Measurements from ENCODE around the gene EPS8.

DNA sequence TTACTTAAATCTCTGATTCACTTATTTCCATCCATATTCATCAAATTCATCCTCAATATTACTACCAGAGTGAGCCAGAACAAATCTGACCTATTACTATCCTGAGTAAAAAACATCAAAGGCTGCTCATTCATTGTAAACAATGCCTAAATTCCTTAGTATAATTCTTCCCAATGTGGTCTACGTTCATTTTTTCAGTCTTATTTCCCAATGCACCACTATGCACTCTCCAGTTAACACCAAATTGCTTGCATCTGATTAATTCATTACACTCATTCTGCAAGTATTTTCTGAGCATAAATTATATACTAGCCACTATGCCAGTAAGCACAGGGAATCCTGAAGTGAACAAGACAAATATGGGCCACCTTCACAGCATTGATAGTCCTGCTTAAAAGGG, 110.0 kb downstream of the EPS8 start:
- TF ChIP-seq EP300 (IDR thresholded peaks at IDR 0.05), result no peak
- TF ChIP-seq, protein P1, sequence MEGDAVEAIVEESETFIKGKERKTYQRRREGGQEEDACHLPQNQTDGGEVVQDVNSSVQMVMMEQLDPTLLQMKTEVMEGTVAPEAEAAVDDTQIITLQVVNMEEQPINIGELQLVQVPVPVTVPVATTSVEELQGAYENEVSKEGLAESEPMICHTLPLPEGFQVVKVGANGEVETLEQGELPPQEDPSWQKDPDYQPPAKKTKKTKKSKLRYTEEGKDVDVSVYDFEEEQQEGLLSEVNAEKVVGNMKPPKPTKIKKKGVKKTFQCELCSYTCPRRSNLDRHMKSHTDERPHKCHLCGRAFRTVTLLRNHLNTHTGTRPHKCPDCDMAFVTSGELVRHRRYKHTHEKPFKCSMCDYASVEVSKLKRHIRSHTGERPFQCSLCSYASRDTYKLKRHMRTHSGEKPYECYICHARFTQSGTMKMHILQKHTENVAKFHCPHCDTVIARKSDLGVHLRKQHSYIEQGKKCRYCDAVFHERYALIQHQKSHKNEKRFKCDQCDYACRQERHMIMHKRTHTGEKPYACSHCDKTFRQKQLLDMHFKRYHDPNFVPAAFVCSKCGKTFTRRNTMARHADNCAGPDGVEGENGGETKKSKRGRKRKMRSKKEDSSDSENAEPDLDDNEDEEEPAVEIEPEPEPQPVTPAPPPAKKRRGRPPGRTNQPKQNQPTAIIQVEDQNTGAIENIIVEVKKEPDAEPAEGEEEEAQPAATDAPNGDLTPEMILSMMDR (IDR thresholded peaks at IDR 0.05), result no peak
- no peak for TF ChIP-seq POLR2A (IDR thresholded peaks at IDR 0.05)

All from stomach (tissue), 4 donors.